Endothelial cell (in vitro differentiated cells): ENCODE data around the gene DMKN. TPM values are rescaled to one million over a fixed set of nuclear protein-coding genes. Genes with fewer than 3 reads are reported as not detected.
A peak's percentile ranks its signal among the peaks of the same experiment; 100 is the strongest.

Experiments
- DNase-seq: peaks from one replicate; pipeline ENCODE4 v3.0.0; 2021; ENCODE audit warnings: low spot score
- H3K27ac Mint-ChIP-seq: one replicate; pipeline ENCODE4 v1.8.0; 2021; ENCODE audit warnings: mixed read lengths, inconsistent platforms; ENCODE audit not compliant: unreplicated experiment
- H3K27me3 Mint-ChIP-seq: one replicate; pipeline ENCODE4 v1.8.0; 2021; ENCODE audit warnings: mild to moderate bottlenecking, moderate library complexity, mixed read lengths, inconsistent platforms; ENCODE audit not compliant: unreplicated experiment
- H3K36me3 Mint-ChIP-seq: one replicate; pipeline ENCODE4 v1.8.0; 2021; ENCODE audit warnings: mild to moderate bottlenecking, low read depth, mixed read lengths, inconsistent platforms; ENCODE audit not compliant: unreplicated experiment
- H3K4me1 Mint-ChIP-seq: one replicate; pipeline ENCODE4 v1.8.0; 2021; ENCODE audit warnings: mild to moderate bottlenecking, mixed read lengths, inconsistent platforms; ENCODE audit not compliant: unreplicated experiment
- H3K4me3 Mint-ChIP-seq: one replicate; pipeline ENCODE4 v1.8.0; 2021; ENCODE audit warnings: mild to moderate bottlenecking, mixed read lengths, inconsistent platforms; ENCODE audit not compliant: unreplicated experiment
- H3K9me3 Mint-ChIP-seq: one replicate; pipeline ENCODE4 v1.8.0; 2021; ENCODE audit warnings: mixed read lengths, inconsistent platforms; ENCODE audit not compliant: unreplicated experiment
- CTCF ChIP-seq: fragments of 200-600 bp; sonication (generic); IDR thresholded peaks from one replicate; pipeline ENCODE4 v1.5.0; 2021; ENCODE audit warnings: antibody characterized with exemption; ENCODE audit not compliant: unreplicated experiment
- long read RNA-seq: library from polyadenylated mRNA; unstranded; transcript quantifications from one replicate; pipeline ENCODE4 v2.0.0, GENCODE V29; 2020; ENCODE audit not compliant: unreplicated experiment
- total RNA-seq: library from RNA; stranded (reverse); fragmentation: NEBNext Ultra II Directional; extraction: Animal tissue kit (Norgen Biotek cat#: 25700); gene quantifications from one replicate; pipeline ENCODE4 v1.2.1, GENCODE V29; 2021; ENCODE audit not compliant: unreplicated experiment

Gene DMKN
- total RNA-seq, result 56.9 TPM
- long read RNA-seq, partial matches to known transcripts, result 3 of 21 reads
- long read RNA-seq, other reads (novel, unspliced or antisense), result 11 of 21 reads

DNA sequence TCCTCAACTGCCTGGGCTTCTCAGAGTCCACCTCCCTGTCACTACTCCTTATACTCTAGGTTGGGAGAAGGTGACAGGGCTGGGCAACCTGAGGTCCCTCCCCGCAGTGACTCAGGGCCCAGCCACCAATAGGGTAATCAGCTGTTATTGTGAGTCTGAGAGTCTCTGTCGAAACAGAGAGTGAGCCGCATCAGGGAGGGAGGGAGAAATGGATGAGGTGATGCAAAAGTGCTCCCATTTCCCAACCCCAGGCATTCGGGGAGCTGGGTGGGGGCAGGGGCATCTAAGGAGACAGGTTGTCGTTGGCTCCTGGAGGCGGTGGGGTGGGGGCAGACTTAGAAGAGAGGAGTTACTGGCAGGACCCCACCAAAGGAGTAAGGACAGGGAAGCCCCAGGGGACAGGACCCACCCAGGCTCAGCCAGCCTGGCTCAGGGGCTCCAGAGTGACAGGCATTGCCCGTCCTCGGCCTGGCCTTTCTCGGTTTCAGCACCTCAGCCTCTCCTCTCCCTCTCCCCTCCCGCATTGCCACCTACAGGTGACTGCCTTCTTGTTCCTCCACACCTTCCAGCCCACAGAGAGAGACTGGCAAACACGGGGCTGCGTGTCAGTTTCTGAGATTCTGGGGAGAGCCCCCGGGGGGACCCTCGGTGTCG, at the start of gene DMKN:
DMKN (minus strand) TSS at position 22 of the 654 bp plus-strand sequence. CDS start 174 bp downstream, outside the sequence.
- DNase-seq, result no peak
- Mint-ChIP-seq H3K4me3 (no peak within 1 kb of the TSS), H3K9me3 (no peaks in the 10 kb centered on the region), H3K27me3 (peaks cover 18% of the 10 kb centered on the region), H3K4me1 (peaks cover 4% of the 10 kb centered on the region), H3K27ac (no peak within 1 kb of the TSS), H3K36me3 (no peaks in the 10 kb centered on the region)
- TF ChIP-seq CTCF, result no peak

DNA sequence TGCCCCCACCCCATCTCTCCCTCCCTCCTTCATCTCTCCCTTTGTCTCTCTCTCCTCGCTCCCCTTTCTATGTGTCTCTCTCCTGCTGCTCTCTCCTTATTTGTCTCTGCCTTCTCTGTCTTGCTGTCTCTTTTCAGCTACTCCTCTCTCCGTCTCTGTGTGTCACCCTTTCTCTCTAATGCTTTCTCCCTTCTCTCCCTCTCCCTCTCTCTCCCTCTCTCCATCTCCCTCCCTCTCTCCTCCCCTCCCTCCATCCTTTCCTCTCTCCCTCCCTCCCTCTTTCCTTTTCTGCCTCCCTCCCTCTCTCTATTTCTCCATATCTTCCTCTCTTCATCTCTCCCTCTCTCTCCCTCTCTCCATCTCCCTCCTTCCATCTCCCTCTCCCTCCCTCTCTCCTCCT, 49.3 kb upstream of the DMKN start:
- H3K4me1 Mint-ChIP-seq, result no peaks in the 10 kb centered on the region
- no peaks in the 10 kb centered on the region for H3K9me3 Mint-ChIP-seq
- H3K27me3 Mint-ChIP-seq, result peaks cover 35% of the 10 kb centered on the region
- H3K36me3 Mint-ChIP-seq, result no peaks in the 10 kb centered on the region
- TF ChIP-seq CTCF, result no peak
- peak overlapping the region; percentile 78 for H3K27ac Mint-ChIP-seq
- no peak for DNase-seq
- H3K4me3 Mint-ChIP-seq, result no peak overlapping the region

DNA sequence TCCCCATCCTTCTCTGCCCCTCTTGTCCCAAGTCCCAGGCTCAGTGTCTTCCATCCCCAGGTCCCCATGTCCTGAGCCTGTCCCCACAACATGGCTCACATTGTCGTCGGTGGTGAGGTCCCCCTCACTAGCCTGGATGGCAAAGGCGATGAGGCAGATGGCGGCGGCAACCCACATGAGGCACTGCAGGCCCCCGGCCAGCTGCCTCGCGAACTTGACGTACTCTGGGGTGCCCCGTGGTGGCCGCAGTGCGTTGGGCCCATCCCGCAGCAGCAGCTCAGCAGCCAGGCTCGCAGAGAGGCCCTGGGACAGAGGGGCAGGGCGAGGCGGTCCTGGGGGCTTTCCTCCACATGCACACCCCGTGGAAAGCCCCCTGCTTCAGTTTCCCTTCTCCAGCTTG, 48.9 kb upstream of the DMKN start:
- H3K27ac Mint-ChIP-seq, result no peak overlapping the region
- H3K4me3 Mint-ChIP-seq, result peak overlapping the region; percentile 28
- no peak for DNase-seq
- peaks cover under 1% of the 10 kb centered on the region for H3K36me3 Mint-ChIP-seq
- TF ChIP-seq CTCF, result no peak
- peaks cover 36% of the 10 kb centered on the region for H3K27me3 Mint-ChIP-seq
- peaks cover under 1% of the 10 kb centered on the region for H3K4me1 Mint-ChIP-seq
- H3K9me3 Mint-ChIP-seq, result no peaks in the 10 kb centered on the region

- Mint-ChIP-seq H3K27me3 (peaks cover 42% of the 10 kb centered on the region), H3K4me1 (peaks cover 3% of the 10 kb centered on the region)
Observed at GRCh38 chr19:35561436-35561835, 48.0 kb upstream of the DMKN start.

More at GRCh38 chr19:35561436-35561835, 48.0 kb upstream of the DMKN start:
- DNase-seq, result no peak
- H3K4me3 Mint-ChIP-seq, result peak overlapping the region; percentile 37
- H3K36me3 Mint-ChIP-seq, result peaks cover 4% of the 10 kb centered on the region
- no peak for TF ChIP-seq CTCF
- H3K27ac Mint-ChIP-seq, result no peak overlapping the region
- H3K9me3 Mint-ChIP-seq, result no peaks in the 10 kb centered on the region
